Measurements from ENCODE around the gene VEGFD.

VEGFD gene, protein sequence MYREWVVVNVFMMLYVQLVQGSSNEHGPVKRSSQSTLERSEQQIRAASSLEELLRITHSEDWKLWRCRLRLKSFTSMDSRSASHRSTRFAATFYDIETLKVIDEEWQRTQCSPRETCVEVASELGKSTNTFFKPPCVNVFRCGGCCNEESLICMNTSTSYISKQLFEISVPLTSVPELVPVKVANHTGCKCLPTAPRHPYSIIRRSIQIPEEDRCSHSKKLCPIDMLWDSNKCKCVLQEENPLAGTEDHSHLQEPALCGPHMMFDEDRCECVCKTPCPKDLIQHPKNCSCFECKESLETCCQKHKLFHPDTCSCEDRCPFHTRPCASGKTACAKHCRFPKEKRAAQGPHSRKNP

DNA sequence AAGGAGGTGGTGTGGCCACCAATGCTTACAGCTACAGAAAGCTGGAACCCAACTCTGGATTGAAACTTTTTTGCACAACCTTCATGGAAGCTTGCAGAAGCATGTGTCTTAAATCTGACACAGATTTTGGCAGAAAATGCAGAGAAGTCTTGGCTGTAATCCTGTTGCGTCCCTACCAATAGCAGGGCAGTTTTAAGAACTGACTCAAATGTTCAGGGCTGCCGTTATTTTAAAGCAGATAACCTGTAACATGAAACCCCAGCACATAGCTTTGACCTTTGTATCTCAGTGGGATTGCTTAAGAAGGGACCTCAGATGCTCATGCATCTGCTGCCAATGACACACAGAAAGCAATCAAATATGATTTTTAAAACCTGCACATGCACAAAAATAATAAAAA lies at the start of gene VEGFD:
Gene VEGFD (minus strand): TSS at position 110 of the 400 bp plus-strand sequence. CDS start 467 bp downstream, outside the sequence.
- DNase-seq = no peak

- no peak for DNase-seq
Observed at GRCh38 chrX:15430584-15430983, 46.4 kb upstream of the VEGFD start.

GRCh38 chrX:15430076-15430475 lies 45.9 kb upstream of the VEGFD start:
- DNase-seq = no peak

DNA sequence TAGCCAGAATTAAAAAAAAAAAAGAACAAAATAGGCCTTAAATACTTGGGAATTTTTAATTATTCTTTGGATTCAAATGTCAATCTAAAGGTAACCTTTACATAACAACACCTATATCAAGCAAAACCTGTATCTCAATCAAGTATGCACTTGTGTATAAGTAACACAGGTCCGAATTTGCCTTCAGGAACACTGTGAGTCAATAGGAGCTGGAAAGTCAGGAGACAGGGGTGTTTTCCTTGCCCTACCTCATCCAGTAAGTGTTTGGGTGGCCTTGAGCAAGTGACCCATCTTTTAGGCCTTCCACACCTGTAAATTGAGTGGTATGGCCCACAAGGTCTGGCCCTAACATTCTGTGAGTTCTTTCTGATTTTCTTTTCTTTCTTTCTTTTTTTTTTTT lies 40.8 kb upstream of the VEGFD start:
- no peak for DNase-seq

- DNase-seq = no peak
Observed at GRCh38 chrX:15418707-15419181, 34.5 kb upstream of the VEGFD start.

DNA sequence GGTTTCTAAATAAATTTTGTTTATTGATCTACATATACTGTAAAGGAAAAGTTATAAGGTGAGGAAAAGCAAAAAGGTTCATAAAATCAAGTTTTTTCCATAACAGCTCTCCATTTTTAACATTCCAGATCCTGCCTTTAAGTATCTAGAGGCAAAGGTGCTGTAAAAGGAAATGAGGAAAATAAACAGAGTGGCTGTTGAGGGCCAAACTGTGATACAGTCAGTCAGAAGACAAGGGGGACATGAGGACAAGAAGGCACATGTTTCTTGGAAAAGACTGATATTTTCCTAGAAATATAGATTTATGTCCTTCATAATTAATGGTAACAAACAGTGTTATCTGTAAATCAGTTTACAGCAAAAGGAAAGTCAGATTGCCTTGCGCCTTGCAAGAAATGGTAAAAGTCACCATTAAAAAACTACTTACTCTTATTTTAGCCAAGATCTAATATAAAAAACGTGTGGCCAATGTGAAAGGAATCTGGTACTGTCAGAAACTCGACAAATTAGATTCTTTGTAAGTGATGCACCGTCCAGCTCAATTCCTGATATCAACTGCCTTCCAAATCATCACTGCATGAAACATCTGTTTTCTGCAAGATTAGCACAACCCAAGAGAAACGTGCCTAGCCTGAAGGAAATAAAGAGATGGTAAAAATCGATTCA lies 34.0 kb upstream of the VEGFD start:
- DNase-seq = no peak

DNA sequence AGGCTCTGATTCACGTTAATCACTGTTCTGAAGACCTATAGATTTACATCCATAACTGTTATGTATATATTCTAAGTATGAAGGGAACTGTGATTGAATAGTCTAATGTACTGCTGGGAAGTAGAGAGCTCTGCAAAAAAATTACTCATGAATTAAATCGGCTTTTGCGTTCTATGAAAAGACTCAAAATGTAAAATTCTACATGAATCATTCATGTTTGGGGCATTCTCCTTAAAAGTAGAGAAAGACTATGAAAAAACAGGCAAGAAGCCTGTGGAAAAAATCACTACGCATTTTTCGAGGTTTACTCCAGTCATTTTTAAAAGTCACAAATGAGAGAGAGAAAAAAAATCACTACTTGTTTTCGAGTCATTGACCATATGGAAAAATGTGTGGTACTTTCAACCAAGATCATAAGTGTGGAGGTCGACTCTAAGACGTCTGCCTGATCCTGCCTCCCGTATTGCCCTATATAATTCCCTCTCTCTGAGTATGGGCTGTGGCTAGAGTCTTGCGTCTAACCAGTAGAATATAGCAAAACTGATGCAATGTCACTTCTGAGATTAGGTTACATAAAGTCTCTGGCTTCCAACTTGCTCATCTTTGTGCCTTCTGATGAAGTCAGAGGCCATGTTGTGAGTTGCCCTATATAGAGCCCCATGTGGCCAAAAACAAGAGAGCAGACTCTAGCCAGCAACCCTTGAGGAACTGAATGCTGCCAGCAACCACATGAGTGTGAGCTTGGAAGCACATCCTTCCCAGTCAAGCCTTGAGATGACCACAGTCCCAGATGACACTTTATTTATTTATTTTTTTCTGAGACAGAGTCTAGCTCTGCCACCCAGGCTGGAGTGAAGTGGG lies 32.1 kb upstream of the VEGFD start:
- no peak for DNase-seq

DNA sequence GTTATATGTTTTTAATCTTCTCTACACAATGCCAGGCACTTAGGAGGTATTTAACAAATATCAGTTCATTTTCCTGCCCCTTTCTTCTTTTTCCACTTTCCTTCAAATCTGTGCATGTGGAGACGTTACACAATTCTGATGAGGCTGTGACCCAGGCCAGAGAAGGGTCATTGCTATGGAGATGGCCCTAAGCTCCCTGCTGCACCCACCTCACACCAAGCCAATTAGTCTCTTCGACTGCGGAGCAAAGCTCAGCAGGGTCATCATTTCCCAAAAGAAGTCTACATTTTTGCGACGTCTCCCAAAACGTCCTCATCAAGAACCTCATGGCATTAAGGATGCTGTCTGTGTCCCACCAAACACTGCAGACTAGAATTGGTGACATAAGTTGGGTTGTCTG lies 28.9 kb upstream of the VEGFD start:
- DNase-seq = no peak

DNA sequence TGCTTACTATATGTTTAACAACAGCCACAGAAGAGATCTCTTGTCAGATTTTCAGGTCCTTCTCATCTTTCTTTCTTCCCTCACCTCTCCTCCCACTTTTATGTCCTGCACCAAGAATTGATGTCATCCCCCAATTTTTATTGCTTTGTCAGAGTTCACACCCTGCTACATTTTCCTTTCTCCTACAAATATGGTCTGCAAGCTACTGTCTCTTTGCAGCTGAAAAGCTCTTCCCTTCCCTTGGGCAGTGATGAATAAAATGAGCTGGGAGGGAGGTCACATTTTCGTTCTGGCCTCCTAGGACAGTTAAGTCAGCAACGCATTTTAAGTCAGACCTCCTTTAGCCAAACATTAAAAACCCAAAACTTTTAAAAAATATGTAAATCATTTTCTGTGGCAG lies 26.7 kb upstream of the VEGFD start:
- DNase-seq = no peak

GRCh38 chrX:15410430-15410829 lies 26.2 kb upstream of the VEGFD start:
- no peak for DNase-seq

DNA sequence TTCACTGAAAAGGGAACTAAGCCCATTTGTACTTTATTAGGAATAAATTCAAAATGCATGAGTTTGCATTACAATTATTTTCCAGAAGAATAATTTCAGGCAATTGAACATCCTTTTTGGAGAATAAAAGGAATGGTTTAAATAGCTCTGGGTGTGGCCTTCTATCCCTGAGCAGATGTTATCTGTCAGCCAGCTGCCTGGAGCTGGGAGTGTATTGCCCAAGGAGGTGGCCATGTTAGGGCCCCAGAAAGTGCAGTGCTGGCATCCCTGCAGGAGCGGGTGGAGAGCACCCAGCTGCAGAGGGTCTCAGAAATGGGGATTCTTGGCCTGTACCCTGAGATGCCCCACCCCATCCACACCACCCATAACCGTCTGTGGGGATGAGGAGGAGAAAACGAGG lies 21.6 kb upstream of the VEGFD start:
- DNase-seq = no peak

DNA sequence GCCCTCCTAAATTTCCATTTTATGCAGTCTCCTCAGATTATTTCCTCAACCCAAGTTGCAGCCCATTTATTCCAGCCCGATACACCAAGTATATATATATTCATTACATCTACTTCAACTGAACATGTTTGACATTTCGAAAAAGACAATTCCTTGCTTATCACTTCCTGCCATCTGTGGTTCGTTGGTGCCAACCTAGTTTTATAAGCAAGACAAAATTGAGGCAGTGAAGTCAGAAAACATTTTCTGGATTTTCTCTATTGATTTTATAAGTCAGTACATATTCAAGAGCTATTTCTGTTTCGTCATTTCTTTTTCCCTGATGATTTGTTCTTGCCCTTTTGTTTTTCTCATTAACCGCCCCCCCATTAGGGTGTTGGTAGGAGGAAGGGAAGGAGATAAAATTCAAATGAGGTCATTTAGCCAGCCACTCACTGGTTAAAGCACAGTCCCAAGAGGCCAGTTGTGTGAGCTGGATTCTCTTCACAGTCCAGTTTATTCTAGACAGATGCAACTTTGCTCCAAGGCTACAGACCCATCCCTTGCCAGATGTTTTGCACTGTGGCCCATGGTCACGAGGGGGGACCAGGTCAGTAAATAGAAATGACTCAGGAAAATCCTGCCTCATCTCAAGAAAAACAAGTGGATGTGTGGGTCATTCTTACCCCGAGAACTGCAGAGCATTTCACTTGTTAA lies 20.3 kb upstream of the VEGFD start:
- no peak for DNase-seq

DNA sequence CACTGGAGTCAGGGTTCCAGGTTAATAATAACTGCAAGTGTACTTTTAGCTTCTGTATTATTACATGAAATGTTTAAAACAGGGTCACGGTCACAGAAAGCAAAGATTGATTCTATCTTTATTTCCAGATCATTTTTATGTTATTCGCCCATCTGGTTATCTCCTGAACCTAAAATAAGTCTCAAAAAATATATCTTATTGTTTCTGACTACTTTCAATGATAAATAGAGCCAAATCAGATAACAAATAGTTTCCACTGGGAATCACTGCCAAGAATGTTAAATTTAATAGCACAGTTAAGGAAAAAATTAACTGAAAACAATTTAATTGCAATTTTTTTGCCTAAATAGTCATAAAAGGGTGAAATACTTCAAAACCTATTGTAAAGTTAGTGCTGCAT lies 17.2 kb upstream of the VEGFD start:
- DNase-seq = no peak

GRCh38 chrX:15399962-15400391 lies 15.8 kb upstream of the VEGFD start:
- no peak for DNase-seq

- DNase-seq = no peak
Observed at GRCh38 chrX:15398874-15399273, 14.7 kb upstream of the VEGFD start.

DNA sequence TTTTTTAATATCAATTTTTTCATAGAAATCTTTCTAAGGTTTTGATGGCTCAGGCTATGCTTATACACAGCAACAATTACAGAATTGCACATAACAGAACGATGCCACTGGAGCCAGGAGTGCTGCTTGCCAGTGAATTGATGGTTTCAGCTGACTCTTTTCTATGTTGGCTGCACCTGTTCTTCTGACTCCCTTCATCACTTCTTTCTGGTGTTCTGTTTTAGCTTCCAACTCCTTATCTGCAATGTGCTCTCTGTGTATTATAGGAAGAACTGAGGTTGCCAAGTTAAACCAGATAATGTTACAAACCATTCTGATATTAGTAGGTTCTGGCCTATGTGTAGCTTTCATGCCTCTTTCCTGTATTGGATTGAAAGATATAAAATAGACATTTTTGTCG lies 11.6 kb upstream of the VEGFD start:
- DNase-seq = no peak

GRCh38 chrX:15391850-15392249 lies 7.6 kb upstream of the VEGFD start:
- DNase-seq = no peak

GRCh38 chrX:15382813-15383212 lies 1.4 kb downstream of the VEGFD start:
- no peak for DNase-seq

- no peak for DNase-seq
Observed at GRCh38 chrX:15376956-15377355, 7.3 kb downstream of the VEGFD start.

GRCh38 chrX:15373976-15374375 lies 10.2 kb downstream of the VEGFD start:
- DNase-seq = no peak

GRCh38 chrX:15366506-15367352 lies 17.5 kb downstream of the VEGFD start:
- no peak for DNase-seq

GRCh38 chrX:15359701-15360100 lies 24.5 kb downstream of the VEGFD start:
- DNase-seq = no peak

Data from activated T-cell treated with anti-CD3 and anti-CD28 coated beads for 4 hours (primary cell).